Measurements from ENCODE around the gene ZNF467. TPM values are rescaled to one million over a fixed set of nuclear protein-coding genes. Genes with fewer than 3 reads are reported as not detected.

Gene ZNF467, protein sequence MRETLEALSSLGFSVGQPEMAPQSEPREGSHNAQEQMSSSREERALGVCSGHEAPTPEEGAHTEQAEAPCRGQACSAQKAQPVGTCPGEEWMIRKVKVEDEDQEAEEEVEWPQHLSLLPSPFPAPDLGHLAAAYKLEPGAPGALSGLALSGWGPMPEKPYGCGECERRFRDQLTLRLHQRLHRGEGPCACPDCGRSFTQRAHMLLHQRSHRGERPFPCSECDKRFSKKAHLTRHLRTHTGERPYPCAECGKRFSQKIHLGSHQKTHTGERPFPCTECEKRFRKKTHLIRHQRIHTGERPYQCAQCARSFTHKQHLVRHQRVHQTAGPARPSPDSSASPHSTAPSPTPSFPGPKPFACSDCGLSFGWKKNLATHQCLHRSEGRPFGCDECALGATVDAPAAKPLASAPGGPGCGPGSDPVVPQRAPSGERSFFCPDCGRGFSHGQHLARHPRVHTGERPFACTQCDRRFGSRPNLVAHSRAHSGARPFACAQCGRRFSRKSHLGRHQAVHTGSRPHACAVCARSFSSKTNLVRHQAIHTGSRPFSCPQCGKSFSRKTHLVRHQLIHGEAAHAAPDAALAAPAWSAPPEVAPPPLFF
- total RNA-seq, result 3.6 TPM

DNA sequence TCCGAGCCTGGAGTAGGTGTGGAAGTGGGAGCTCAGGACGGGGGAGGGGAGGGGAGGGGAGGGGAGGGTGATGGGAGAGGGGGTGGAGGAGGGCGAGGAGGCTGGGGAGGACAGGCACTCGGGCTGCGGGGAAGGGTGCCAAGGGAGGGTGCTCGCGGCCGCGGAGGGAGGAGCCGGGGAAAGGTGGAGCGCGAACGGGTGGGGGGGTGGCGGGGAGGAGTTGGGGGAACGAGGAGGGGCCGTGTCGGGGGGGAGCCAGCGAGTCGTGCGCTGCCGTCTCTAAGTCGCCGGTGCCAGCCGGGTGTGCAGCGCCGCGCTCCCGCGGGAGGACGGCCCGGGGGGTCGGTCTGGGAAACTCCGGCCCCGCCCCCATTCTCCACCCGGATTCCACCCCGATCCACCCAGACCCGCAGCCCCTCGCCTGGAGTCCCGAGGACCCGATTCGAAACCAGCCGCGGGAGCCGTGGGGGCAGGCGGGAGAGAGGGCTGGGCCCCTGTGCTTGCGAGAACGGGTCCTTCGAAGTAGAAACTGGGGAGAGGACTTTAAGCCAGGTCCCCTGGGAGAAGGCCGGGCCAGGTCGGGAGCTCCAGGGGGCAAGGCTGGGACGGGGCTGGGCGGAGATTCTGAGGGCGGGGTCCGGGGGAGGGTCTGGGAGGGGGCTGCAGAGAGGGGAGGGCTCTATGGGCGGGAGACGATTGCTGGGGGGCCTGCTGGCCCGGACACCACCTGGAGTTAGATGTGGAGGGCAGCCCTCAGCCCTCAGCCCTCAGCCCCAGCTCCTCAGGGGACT lies at the start of gene ZNF467:
ZNF467 (minus strand) TSS at position 143 of the 791 bp plus-strand sequence. CDS start 2,556 bp downstream, outside the sequence.
- peak; percentile 4 for ATAC-seq

DNA sequence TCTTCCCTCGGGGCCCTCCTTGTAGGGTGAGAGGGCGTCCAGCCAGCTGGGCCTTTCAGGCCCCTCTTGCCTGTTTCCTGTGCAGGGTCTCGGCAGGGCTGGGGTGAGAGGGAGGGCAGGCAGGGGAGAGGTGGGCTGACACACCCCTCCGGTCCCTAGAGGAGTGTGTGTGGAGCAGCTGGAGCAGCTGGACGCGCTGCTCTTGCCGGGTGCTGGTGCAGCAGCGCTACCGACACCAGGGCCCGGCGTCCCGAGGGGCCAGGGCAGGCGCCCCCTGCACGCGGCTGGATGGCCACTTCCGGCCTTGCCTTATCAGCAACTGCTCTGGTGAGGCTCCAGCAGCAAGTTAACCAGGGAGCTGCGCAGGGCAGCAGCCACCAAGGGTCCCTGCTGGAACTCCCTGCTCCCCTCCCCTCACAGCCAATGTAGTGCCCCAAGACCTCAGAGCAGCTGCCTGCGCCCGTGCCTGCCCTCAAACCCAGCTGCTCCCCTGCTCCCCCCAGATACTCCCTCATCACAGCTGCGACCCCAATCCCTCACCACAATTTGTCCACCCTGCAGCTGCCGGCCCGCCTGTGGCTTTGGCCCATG lies 49.1 kb upstream of the ZNF467 start:
- no peak for ATAC-seq

DNA sequence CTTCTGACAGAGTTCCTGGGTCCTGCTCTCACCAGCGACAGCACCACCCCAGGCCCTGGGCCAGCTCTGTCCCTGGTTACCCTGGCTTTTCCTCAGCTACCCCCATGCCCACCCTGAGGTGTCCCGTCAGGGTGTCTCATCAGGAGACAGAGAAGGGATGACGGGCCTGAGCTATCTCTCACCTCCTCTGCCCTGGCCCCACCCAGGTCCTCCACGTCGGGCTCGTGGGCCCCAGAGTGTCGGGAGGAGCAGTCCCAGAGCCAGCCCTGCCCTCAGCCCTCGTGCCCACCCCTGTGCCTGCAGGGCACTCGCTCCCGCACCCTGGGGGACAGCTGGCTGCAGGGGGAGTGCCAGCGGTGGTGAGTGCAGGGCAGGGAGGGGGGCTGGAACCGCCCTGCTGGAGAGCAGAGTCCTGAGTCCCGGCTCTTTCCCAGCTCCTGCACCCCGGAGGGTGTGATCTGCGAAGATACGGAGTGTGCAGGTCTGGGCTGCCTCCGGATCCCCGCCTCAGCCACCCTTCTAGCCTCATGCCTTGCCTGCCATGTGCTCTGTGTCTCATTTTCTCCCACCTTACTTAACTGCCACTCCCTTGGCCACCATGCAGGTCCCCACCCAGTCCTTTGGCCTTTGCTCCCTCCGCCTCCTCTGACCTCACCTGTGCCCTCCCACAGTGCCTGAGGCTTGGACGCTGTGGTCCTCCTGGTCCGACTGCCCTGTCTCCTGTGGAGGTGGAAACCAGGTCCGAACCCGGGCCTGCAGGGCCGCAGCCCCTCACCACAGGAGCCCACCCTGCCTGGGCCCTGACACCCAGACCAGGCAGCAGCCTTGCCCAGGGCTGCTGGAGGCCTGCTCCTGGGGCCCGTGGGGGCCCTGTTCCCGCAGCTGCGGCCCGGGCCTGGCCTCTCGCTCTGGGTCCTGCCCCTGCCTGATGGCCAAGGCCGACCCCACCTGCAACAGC lies 48.1 kb upstream of the ZNF467 start:
- ATAC-seq, result no peak

DNA sequence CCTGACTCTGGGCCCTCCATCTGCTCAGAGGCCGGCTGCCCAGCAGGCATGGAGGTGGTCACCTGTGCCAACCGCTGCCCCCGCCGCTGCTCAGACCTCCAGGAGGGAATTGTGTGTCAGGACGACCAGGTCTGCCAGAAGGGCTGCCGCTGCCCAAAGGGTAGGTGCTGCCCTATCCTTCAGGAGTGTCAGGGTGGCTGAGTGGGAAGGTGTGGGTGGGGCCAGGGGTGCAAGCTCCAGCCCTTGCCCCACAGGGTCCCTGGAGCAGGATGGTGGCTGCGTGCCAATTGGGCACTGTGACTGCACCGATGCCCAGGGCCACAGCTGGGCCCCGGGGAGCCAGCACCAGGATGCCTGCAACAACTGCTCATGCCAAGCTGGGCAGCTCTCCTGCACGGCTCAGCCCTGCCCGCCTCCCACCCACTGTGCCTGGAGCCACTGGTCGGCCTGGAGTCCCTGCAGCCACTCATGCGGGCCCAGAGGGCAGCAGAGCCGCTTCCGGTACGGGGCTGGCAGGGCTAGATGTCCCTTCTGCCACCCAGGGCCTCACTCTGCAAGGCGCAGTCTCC lies 47.3 kb upstream of the ZNF467 start:
- no peak for ATAC-seq

DNA sequence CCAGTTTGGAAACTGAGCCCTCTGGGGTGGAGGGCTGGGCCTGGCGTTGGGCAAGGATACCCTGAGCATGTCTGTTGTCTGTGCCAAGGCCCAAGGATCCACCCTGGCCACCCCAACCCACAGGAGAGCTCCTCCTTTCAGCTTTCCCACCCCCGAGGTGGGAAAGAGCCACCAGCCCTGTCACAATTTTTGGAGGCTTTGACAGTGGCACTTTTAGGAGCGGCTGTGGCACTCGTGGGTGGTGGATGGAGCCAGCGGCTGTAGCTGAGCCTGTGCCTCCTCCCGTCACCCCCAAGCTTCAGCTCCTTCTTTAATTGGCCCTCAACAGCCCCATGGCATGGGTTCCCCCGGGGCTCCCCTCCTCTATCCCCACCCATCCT lies 46.6 kb upstream of the ZNF467 start:
- ATAC-seq, result no peak

DNA sequence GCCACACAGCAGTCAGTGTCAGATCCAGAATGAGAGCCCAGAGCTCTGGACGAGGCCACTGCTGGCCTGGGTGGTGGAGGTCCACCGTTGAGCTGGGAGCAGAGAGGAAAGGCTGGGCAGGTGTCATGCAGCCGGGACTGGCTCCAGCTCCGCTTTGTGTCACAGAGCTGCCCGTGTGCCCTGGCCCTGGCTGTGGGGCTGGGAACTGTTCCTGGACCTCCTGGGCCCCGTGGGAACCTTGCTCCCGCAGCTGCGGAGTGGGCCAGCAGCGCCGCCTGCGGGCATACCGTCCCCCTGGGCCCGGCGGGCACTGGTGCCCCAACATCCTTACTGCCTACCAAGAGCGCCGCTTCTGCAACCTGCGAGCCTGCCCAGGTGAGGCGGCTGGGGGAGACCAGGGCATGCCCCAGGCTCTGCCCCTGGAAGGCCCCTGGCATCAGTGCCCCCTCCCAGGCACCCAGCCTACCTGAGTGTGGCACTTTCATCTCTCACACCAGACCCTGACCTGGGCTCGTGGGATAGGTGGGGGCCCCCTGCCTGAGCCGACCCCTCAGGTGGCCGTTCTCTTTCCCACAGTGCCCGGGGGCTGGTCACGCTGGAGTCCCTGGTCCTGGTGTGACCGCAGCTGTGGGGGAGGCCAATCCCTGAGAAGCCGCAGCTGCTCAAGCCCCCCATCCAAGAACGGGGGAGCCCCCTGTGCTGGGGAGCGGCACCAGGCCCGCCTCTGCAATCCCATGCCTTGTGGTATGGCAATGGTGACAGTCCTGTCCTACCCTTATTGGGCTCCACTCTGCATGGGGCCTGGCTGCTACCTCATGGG lies 46.0 kb upstream of the ZNF467 start:
- ATAC-seq, result no peak

DNA sequence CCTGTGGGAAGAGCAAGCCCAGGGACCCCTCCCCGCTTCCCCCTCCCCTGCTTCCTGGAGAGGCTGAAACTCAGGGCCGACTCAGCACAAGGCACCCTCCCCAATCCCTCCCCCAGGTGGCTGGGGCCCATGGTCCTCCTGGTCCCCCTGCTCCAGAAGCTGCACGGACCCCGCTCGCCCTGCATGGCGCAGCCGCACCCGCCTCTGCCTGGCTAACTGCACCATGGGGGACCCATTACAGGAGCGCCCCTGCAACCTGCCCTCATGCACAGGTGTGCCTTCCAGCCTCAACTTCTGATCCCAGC lies 45.1 kb upstream of the ZNF467 start:
- no peak for ATAC-seq

DNA sequence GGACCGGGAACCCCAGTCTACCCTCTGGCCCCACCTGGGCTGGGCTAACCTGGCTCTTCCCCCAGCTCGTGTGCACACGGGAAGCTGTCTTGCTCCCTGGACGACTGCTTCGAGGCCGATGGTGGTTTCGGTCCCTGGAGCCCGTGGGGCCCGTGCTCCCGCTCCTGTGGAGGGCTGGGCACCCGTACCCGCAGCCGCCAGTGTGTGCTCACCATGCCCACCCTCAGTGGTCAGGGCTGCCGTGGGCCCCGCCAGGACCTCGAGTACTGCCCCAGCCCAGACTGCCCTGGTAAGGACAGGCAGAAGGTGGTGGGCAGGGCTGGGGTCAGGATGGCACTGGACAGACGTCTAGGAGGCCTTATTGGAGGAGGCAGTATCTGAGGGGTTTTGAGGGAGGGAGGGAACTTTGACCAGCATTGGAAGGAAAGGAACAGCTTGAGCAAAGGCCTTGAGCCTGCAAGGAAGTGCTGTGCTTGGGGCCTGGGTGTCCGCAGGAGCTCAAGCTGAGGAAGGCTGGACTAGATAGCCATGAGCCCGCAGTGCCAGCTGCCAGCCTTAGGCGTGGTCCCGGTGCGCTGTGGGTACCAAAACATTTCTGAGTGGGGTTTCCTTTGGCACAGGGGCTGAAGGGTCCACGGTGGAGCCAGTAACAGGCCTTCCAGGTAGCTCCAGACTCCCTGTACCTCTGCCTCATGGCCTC lies 44.6 kb upstream of the ZNF467 start:
- no peak for ATAC-seq

DNA sequence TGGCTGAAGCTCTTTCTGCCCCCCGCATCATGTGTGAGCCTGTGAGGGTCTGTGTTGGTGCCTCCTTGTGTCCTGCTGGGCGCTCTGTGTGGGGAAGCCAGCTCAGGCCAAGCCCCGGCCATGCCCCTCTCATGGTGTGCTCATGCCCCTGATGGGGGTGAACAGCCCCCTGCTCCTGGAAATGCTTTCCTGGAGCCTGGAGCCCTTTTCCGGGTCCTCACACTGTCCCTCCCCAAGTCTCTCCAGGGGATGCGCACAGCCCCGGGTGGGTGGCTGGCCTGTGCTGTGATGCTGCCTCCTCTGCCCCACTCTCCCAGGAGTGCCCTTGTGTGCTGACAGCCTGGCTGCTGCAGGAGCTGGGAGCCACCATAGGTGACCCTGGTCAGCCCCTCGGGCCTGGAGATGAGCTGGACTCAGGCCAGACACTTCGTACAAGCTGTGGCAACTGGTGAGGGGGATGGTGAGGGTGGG lies 43.9 kb upstream of the ZNF467 start:
- ATAC-seq, result no peak

DNA sequence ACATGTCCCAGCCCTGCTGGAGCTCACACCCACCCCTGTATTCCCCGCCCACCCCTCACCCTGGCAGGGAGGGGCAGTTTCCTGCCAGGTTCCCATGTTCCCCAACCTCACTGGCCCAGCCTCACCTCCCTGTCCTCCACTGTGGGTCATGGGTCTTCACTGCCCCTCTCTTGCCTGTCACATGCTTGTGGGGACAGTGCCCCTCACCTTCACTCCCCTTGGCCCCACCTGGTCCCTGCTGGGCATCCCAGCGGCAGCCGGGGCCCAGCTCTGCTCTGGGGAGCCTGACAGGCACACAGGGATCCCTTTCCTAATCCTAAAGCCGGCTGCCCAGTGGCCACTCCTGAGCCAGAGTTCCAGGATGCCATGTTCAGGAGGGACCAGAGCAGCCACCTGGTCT lies 43.4 kb upstream of the ZNF467 start:
- ATAC-seq, result no peak

DNA sequence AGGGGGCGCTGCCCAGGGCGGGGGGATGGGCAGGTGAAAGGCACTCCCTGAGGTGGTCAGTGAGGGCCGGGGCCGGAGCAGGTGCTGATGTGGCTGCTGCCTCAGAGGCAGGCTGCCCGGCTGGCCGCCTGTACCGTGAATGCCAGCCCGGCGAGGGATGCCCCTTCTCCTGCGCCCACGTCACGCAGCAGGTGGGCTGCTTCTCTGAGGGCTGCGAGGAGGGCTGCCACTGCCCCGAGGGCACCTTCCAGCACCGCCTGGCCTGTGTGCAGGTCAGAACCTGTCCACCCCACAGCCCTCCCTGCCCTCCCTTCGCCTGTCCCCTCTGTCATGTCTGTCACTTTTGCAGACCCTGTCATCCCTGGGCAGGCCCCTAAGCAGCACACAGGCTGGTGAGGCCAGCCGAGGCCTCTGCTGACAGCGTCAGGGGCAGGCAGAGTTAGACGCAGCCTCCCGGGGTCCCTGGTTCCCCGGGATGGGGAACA lies 42.9 kb upstream of the ZNF467 start:
- no peak for ATAC-seq

DNA sequence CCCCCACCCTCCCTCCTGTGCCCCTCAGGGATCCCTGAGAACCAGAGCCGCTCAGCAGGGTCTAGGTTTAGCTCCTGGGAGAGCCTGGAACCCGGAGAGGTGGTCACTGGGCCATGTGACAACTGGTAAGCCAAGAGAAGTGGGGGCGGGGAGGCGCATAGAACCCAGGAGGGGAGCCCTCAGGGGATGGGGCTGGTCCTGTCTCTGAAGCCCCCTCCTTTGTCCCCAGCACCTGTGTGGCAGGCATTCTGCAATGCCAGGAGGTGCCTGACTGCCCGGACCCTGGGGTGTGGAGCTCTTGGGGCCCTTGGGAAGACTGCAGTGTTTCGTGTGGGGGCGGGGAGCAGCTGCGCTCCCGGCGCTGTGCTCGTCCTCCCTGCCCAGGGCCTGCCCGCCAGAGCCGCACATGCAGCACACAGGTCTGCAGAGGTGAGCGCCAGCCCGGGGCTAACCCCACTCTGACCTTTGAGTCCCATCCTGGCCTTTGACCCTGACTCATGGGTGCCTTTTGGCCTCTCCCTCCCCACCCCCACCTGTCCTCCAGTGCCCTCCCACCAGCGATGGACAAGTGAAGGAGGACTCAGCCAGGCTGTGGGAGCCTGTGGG lies 42.4 kb upstream of the ZNF467 start:
- ATAC-seq, result no peak

DNA sequence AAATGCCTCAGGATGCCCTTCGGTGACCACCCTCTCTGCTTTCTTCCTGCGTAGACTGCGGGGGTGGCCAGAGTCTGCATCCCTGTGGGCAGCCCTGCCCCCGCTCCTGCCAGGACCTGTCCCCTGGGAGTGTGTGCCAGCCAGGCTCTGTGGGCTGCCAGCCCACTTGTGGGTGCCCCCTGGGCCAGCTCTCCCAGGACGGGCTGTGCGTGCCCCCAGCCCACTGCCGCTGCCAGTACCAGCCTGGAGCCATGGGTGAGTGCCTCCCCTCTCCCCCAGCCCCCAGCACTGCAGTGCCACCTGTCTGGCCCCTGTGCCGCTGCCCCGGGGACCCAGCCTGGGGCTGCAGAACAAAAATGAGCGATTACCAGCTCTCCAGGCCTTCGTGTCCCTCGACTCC lies 41.7 kb upstream of the ZNF467 start:
- ATAC-seq, result no peak

DNA sequence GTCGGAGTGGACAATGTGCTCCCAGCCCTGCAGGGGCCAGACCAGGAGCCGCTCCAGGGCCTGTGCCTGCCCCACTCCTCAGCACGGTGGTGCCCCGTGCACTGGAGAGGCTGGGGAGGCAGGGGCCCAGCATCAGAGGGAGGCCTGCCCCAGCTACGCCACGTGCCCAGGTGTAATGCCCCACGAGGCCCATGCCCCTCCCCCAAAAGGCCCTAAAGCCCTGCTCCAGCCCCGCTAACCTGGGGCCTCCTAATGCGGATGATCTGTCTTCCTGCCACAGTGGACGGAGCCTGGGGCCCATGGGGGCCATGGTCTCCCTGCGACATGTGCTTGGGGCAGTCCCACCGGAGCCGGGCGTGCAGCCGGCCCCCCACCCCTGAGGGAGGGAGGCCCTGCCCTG lies 41.1 kb upstream of the ZNF467 start:
- no peak for ATAC-seq

DNA sequence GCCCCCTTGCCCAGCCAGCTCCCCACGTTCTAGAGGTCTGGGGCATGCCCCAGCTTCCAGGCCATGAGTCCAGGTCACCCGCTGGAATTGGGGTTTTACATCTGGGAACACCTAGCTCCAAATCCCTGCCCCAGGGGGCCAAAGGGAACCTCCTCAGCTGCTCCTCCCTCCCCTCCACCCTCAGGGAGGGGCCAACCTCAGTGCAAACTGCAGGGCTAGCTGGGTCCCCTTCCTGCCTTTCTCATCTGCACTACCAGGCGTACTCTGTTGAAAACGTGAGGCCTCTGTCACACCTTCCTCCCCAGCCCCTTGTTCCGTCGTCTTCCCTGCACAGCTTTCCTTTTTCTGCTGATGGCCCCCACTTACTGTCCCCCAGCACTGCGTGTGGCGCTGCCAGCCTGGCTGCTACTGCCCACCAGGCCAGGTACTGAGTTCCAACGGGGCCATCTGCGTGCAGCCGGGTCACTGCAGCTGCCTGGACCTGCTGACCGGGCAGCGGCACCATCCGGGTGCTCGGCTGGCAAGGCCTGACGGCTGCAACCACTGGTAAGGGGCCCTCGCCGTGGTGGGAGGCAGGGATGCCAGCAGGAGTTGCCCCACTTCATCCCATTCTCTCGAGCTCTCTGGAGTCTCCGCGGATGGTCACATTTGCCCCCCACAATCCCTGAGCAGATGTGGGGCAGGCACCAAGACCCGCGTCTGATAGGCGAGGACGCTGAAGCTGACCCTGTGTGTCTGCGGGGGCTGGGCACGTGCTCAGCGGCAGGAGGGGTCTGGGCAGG lies 40.1 kb upstream of the ZNF467 start:
- ATAC-seq, result no peak

DNA sequence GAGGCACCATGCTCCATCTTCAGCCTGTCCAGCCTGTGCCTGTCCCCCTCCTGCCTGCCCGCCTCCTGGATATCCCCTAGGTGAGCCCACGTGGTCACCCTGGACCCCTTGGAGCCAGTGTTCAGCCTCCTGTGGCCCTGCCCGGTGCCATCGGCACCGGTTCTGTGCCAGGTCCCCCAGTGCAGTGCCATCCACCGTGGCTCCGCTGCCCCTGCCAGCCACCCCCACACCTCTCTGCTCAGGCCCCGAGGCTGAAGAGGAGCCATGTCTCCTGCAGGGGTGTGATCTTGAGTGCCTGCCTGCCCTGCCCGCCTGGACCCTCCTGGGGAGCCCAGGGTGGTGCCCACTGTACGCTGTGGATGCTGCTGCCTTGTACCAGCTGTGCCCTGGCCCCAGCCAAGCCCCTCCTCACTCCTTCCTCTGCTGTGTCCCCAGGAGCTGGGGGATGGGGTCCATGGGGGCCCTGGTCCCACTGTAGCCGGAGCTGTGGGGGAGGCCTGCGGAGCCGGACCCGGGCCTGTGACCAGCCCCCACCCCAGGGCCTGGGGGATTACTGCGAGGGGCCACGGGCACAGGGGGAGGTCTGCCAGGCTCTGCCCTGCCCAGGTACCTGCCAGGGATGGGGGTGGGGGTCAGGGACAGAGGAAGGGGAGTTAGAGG lies 38.6 kb upstream of the ZNF467 start:
- ATAC-seq, result no peak

DNA sequence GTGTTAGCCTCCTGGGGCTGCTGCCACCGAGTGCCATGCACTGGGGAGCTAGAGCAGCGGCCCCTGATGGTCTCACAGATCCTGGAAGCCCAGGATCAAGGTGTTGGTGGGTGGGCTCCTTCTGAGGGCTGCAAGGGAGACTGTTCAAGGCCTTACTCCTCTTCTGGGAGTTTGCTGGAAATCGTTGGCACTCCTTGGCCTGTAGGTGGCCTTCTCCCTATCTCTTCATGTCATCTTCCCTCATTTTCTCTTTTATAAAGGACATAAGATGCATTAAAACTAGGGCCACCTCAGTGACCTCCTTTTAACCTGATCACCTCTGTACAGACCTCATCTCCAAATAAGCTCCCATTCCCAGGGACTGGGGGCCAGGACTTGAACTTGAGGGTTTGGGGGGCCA lies 37.8 kb upstream of the ZNF467 start:
- ATAC-seq, result no peak

DNA sequence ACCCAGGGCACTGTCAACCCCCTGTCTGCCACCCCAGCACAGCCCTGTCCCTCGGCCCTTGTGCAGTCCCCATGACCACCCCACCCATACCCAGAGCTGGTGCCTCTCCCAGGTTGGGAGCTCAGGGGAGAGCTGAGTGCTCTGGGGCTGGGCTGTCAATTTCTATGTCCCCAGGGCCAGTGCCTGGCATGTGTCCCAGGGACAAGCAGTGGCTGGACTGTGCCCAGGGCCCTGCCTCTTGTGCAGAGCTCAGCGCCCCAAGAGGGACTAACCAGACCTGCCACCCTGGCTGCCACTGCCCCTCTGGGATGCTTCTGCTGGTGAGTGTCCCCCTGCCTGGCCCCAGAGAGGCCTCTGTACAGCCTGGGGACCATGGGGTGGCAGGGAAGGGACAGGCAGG lies 35.8 kb upstream of the ZNF467 start:
- ATAC-seq, result no peak

Data from esophagus mucosa (tissue), 1 donor.